GM19238 (cell line): ENCODE measurements around the gene C1QTNF7.

ENCODE experiments used
- DNase-seq: peaks from one replicate; pipeline ENCODE4 v3.0.0; 2011; ENCODE audit warnings: low spot score; ENCODE audit not compliant: insufficient read length

The C1QTNF7 gene

GRCh38 chr4:15457406-15458201 is 29.8 kb downstream of the C1QTNF7 start:
- no peak for DNase-seq

GRCh38 chr4:15458616-15459015 is 30.8 kb downstream of the C1QTNF7 start:
- DNase-seq: no peak

- no peak for DNase-seq
These were observed 31.9 kb downstream of the C1QTNF7 start for GRCh38 chr4:15459706-15460105.

GRCh38 chr4:15466596-15466995 is 38.8 kb downstream of the C1QTNF7 start:
- DNase-seq: no peak

DNA sequence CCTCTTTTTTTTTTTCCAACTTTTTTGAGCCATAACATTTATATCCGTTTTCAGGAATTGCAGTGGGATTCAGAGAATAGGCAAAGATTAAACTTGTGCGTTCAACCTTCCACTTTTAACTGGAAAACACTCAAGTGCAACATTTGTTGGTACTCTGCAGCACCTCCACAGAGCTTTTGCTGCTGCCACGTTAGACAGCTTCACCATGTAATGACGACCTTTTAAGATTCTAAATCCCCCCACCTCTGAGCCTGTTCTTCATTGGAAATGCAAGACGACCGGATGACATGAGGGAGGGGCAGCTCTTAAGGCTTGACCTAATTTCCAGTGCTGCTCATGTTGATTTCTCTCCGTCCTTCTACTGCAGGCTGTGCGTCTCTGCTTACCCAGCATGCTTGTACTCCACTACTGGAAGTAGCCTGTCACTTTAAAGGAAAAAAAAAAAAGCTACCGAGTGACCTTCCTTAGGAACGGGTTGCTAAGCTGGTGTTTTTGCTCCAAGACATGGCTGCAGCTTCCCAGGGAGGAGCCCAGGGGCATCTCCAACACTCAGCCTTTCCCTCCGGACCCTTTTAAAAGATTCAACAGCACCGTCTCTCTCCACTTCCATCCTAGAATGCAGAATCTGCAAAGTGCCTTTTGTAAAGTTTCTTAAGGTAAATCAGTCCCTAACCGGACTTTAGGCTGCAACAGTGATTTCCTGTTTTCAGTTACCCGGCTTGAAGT is 41.7 kb downstream of the C1QTNF7 start, which contains the start of gene CC2D2A:
CC2D2A (plus strand) TSS at position 481 of the 726 bp plus-strand sequence. CDS start 6,051 bp downstream, outside the sequence.
- no peak for DNase-seq

GRCh38 chr4:15470128-15470475 is 42.3 kb downstream of the C1QTNF7 start:
- DNase-seq: no peak

GRCh38 chr4:15476396-15476795 is 48.6 kb downstream of the C1QTNF7 start:
- no peak for DNase-seq

DNA sequence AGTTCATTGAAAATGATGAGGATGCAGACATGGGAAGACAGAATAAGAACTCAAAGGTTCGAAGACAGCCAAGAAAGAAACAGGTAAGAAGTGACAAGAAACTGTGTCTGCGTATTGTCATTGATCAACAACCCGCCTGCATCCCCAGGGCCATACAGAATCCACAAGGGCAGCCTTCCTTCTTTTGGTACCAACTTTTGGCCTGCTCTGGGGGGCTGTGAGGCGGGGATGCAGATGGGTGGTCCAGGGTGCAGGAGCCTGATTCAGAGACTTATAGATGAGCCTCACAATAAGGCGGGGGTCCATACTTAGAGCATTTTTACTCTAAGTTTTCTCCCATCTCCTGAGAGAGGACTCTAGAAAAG is 50.9 kb downstream of the C1QTNF7 start:
- DNase-seq: no peak

DNA sequence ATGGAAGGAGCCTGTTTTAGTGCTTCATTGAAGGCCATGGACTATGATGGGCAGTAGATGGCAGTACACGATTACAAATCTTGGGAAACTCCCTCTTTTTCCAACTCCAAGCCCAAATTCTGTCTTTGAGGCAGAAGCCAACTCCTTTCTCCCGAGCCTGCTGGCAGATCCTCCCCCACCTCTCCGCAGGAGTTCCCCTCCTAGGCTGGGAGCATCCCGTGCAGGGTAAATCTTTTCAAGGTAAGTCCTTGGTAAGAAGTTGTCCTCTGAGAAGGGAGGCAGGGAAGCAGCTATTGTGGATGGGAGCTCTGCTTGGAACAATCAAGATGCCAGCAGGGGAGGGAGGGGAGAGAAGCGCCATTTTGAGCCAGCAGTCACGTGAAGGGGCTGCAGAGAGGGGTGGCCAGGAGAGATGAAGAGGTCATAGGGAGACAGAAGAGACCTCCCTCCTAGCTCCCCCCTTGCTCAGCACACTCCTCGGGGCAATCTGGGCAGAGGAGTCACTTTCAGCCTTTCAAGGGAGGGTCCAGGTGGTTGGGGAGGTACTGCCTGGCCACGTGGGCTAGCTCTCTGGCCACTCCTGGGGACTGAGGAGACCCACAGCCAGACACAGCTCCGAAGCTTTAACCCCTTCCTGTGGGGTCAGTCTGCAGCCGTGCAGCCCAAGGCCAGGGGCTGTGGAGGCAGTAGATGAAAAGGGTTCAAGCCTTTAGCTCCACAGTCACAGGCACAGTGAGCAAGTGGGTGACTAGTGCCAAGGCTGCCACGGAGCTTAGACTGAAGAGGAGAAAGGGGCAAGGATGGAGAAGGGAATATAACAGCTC is 51.5 kb downstream of the C1QTNF7 start:
- DNase-seq: no peak

GRCh38 chr4:15479913-15480185 is 52.0 kb downstream of the C1QTNF7 start:
- DNase-seq: no peak

DNA sequence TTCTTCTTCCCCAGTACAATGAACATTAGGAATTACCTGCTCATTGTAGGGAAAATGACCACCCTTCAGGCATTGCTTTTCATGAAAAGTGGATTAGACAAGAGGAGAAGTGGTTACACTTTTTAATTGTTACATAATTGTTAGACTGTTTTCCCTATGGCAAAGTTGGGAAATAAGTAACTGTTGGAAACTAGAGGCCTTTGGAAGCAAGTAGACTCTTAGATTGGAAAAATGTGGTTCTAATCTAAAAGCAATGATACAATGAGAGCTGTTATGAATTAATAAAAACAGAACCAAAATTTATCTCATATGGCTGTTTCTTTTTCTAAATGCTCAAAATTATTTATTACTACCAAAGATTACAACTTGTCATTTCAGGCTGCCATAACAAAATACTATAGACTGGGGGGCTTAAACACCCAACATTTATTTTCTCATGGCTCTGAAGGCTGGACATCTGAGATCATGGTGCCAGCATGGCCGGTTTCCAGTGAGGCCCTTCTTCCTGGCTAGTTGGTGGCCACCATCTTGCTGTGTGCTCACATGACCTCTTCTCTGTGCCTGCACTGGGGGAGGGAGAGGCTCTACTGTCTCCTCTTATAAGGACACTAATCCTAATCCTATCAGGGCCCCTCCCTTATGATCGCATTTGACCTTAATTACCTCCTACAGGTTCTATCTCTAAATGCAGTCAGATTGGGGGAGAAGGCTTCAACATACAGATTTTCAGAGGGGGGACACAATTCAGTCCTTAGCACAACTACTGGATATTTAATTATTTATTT is 54.3 kb downstream of the C1QTNF7 start:
- no peak for DNase-seq

GRCh38 chr4:15482842-15483241 is 55.0 kb downstream of the C1QTNF7 start:
- DNase-seq: no peak

DNA sequence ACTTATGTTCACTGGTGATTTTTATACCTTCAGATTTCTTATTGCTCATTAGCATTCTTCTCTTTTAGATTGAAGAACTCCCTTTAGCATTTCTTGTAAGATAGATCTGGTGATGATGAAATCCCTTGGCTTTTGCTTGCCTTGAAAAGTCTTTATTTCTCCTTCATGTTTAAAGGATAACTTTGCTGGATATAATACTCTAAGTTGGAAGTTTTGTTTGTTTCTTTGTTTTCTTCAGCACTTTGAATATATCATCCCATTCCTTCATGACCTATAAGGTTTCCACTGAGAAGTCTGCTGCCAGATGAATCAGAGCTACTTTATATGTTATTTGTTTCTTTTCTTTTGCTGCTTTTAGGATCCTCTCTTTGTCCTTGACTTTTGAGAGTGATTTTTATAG is 60.3 kb downstream of the C1QTNF7 start:
- no peak for DNase-seq

DNA sequence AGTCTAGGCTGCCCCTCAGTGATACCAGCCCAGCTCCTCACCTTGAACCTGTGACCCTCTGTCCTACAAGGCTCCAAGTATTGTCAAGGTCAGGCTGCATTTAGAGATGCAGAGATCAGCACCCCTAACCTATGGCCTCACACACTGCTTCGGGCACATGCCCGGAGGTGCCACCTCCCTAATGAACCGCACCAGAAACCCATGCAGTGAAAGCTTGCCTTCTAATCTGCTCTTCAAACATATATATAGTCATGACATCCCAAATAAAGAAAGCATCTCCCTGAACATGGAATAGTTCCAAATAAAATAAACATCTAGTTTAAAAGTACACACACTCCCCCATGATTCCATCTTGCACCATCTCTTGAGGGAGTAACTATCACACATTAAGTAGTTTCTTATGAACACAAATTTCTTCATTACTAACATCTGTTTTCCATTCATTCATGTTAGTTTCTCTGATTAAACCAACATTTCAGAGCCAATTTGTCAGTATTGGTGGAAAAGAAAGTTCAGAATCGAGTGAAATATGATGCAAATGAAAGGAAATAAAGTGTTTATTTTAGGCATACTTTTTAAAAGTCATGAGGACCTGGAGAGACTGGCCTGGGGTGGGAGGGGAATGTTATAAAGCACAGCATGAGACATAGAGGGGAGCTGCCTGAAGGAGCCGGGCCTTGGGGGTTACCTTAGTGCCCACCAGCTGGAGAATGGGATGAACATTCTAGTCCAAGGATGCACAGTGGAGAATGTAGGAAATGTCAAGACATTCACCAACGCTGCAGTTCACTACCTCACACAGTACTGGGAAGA is 61.0 kb downstream of the C1QTNF7 start:
- no peak for DNase-seq

DNA sequence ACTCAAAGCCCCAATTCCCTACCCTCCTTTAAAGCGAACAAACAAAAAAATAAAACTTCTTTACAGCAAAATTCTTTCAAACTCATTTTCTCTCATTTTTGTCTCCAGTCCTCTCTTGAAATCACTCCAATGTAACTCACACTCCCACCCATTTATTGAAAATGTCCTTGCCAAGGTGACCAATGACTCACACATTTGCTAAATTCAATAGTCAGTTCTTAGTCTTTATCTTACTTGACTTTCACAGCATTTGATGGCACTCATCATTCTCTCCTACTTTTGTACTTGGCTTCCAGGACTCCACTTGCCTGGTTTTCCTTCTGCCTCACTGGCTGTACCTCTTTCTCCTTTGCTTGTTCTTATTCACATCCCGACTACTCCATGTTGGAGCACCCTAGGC is 61.7 kb downstream of the C1QTNF7 start:
- DNase-seq: no peak

GRCh38 chr4:15493411-15493810 is 65.6 kb downstream of the C1QTNF7 start:
- no peak for DNase-seq

DNA sequence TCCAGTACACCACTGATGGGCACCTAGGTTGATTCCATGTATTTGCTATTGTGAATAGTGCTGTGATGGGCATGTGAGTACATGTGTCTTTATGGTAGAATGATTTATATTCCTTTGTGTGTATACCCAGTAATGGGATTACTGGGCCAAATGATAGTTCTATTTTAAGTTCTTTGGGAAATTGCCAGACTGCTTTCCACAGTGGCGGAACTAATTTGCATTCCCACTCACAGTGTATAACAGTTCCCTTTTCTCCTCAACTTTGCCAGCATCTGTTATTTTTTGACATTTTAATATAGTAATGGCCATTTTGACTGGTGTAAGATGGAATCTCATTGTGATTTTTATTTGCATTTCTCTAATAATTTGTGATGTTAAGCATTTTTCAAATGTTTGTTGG is 67.8 kb downstream of the C1QTNF7 start:
- no peak for DNase-seq
